H54 (cell line): Measurements from ENCODE around the gene KRTAP10-7.
"Not testable (repeated sequence)": the region's sequence is repeated elsewhere in the genome, so short reads cannot be mapped to it uniquely, and the experiment has no call there.

Experiments
- DNase-seq: peaks from one replicate; pipeline ENCODE4 v3.0.0; 2011; ENCODE audit warnings: low spot score, mixed read lengths; ENCODE audit not compliant: insufficient read length
- FAIRE-seq: peaks from 3 replicates; lab custom pipeline; 2011; peaks lifted over from hg19 to GRCh38; lab: Jason Lieb, UNC
- POLR2A ChIP-seq: IDR thresholded peaks from 2 replicates; pipeline ENCODE4 v1.6.1; 2011; ENCODE audit warnings: low read depth, mild to moderate bottlenecking, low read length

KRTAP10-7 gene

GRCh38 chr21:44566403-44566802 is 34.0 kb upstream of the KRTAP10-7 start:
- DNase-seq: no peak
- FAIRE-seq: no peak
- TF ChIP-seq POLR2A: no peak

GRCh38 chr21:44567481-44568171 is 32.8 kb upstream of the KRTAP10-7 start:
- FAIRE-seq: no peak
- no peak for TF ChIP-seq POLR2A
- no peak for DNase-seq

- FAIRE-seq: no peak
- DNase-seq: no peak
- TF ChIP-seq POLR2A: no peak
Observed at GRCh38 chr21:44568261-44568660, 32.1 kb upstream of the KRTAP10-7 start.

GRCh38 chr21:44568667-44569556 is 31.5 kb upstream of the KRTAP10-7 start:
- TF ChIP-seq POLR2A: no peak
- FAIRE-seq: no peak
- DNase-seq: no peak

- DNase-seq (no peak), FAIRE-seq (no peak)
- no peak for TF ChIP-seq POLR2A
Observed at GRCh38 chr21:44569861-44570517, 30.4 kb upstream of the KRTAP10-7 start.

GRCh38 chr21:44571296-44571695 is 29.1 kb upstream of the KRTAP10-7 start:
- no peak for FAIRE-seq
- no peak for TF ChIP-seq POLR2A

GRCh38 chr21:44571844-44572782 is 28.3 kb upstream of the KRTAP10-7 start:
- FAIRE-seq: no peak
- no peak for DNase-seq

More at GRCh38 chr21:44571296-44571695, 29.1 kb upstream of the KRTAP10-7 start:
- DNase-seq: no peak

GRCh38 chr21:44572959-44573583 is 27.3 kb upstream of the KRTAP10-7 start:
- FAIRE-seq (no peak), DNase-seq (peak; percentile 31)
- TF ChIP-seq POLR2A: no peak

More at GRCh38 chr21:44571844-44572782, 28.3 kb upstream of the KRTAP10-7 start:
- no peak for TF ChIP-seq POLR2A

GRCh38 chr21:44573630-44574456 is 26.6 kb upstream of the KRTAP10-7 start, which contains the start of gene KRTAP10-4:
Gene KRTAP10-4 (plus strand): TSS chr21:44573729. CDS start chr21:44573759, 30 bp downstream.
- not testable (repeated sequence) for DNase-seq, FAIRE-seq

- DNase-seq (no peak), FAIRE-seq (no peak)
- TF ChIP-seq POLR2A: no peak
Observed at GRCh38 chr21:44574457-44575306, 25.7 kb upstream of the KRTAP10-7 start.
